ENCODE results near the gene ZNF689.

The ZNF689 gene

DNA sequence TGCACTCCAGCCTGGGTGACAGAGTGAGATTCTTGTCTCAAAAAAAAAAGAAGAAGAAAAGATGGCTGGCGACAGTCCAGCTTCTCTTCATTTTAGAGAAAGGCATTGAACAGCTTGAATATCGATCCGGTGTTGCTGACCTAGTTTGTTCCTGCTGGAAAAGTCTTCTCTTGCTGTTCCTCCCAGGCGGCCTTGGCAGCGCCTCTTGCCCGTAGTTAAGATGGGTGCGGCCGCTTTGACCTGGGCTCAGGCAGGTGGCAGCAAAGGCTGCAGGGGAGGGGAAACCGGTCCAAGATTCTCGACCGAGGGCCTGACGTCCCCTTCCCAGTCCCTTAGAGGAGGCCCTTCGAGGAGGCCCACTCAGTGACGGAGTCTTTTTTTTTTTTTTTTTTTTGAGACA lies 48.2 kb downstream of the ZNF689 start:
- peak overlapping the region; percentile 56; the same call in 1 of the 2 replicates for H3K4me3 ChIP-seq (ENCODE audit: low read length)

DNA sequence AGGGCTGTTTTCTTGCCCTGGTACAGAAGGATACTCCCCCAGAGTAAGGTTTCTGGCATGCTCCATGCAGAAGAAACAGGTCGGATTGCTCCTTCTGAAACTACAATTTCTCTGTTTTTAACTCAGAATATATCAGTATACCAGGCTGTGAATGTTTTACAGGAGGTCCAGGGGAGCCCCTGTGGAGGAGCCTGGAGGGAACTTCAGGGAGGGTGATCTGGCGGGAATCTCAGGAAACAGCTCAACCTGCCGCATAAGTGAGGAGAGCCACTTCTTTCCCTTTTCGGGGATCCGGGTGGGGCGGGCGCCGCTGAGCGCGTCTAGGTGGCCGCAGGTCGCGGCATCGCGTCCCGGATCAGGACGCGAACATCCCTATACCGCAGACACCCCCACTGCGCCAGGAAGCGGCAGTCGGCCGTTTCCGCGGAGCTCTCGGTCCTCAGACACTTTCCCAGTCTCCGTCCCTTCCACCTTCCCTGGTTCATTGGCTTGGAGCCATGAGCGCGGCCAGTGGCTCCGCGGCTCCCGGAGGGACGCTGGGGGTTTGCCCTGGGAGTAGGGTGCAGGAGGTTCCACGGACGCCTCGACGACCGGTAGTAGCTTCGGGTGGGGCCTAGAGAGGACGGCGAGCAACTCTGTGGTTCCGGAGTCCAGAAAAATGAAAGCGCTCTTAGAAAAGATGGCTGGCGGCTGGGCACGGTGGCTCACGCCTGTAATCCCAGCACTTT lies 48.9 kb downstream of the ZNF689 start:
- Histone ChIP-seq H3K4me3 (ENCODE audit: low read length) (peak overlapping the region; percentile 56), H4K20me1 (ENCODE audit: control insufficient read depth, insufficient read depth, low read depth, low read length) (no peaks in the 10 kb centered on the region), H3K27me3 (ENCODE audit: control insufficient read depth, low read length) (no peaks in the 10 kb centered on the region), H3F3A (ENCODE audit: control insufficient read depth, insufficient read depth) (0 out of 2 replicates have a peak, but pooled peaks cover 6% of the 10 kb centered on the region), H3K9me2 (replicated peaks; ENCODE audit: control insufficient read depth, low read length) (no peaks in the 10 kb centered on the region), H3K27ac (ENCODE audit: low read depth, low read length) (no peak overlapping the region), H3K4me1 (ENCODE audit: control insufficient read depth, low read length) (peaks cover 25% of the 10 kb centered on the region), H3K79me2 (ENCODE audit: control insufficient read depth, low read length) (peaks cover 19% of the 10 kb centered on the region), H3K4me2 (ENCODE audit: low read length) (peak overlapping the region; percentile 46), H3K36me3 (ENCODE audit: control insufficient read depth, low read length) (peaks cover 4% of the 10 kb centered on the region), H3K9me3 (ENCODE audit: control insufficient read depth, insufficient read depth, low read length) (no peaks in the 10 kb centered on the region)
- TF ChIP-seq, protein P1, sequence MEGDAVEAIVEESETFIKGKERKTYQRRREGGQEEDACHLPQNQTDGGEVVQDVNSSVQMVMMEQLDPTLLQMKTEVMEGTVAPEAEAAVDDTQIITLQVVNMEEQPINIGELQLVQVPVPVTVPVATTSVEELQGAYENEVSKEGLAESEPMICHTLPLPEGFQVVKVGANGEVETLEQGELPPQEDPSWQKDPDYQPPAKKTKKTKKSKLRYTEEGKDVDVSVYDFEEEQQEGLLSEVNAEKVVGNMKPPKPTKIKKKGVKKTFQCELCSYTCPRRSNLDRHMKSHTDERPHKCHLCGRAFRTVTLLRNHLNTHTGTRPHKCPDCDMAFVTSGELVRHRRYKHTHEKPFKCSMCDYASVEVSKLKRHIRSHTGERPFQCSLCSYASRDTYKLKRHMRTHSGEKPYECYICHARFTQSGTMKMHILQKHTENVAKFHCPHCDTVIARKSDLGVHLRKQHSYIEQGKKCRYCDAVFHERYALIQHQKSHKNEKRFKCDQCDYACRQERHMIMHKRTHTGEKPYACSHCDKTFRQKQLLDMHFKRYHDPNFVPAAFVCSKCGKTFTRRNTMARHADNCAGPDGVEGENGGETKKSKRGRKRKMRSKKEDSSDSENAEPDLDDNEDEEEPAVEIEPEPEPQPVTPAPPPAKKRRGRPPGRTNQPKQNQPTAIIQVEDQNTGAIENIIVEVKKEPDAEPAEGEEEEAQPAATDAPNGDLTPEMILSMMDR (IDR thresholded peaks at IDR 0.05; ENCODE audit: low read depth, low read length, poor library complexity, severe bottlenecking), result no peak
- no peak for TF ChIP-seq EZH2phosphoT487 (IDR thresholded peaks at IDR 0.05; ENCODE audit: borderline replicate concordance, low read length)

More for the DNA sequence above, 48.2 kb downstream of the ZNF689 start:
- no peak overlapping the region for H3K27ac ChIP-seq (ENCODE audit: low read depth, low read length)
- TF ChIP-seq EZH2phosphoT487 (IDR thresholded peaks at IDR 0.05; ENCODE audit: borderline replicate concordance, low read length), result no peak
- TF ChIP-seq, protein P1 (IDR thresholded peaks at IDR 0.05; ENCODE audit: low read depth, low read length, poor library complexity, severe bottlenecking), result no peak
- H3F3A ChIP-seq (ENCODE audit: control insufficient read depth, insufficient read depth), result 0 out of 2 replicates have a peak, but pooled peaks cover 6% of the 10 kb centered on the region
- H3K27me3 ChIP-seq (ENCODE audit: control insufficient read depth, low read length), result no peaks in the 10 kb centered on the region
- peaks cover 20% of the 10 kb centered on the region for H3K4me1 ChIP-seq (ENCODE audit: control insufficient read depth, low read length)
- H3K79me2 ChIP-seq (ENCODE audit: control insufficient read depth, low read length), result peaks cover 11% of the 10 kb centered on the region
- peaks cover 3% of the 10 kb centered on the region; the same call in 1 of the 2 replicates for H3K36me3 ChIP-seq (ENCODE audit: control insufficient read depth, low read length)
- peak overlapping the region; percentile 46 for H3K4me2 ChIP-seq (ENCODE audit: low read length)
- H3K9me2 ChIP-seq (replicated peaks; ENCODE audit: control insufficient read depth, low read length), result no peaks in the 10 kb centered on the region
- H4K20me1 ChIP-seq (ENCODE audit: control insufficient read depth, insufficient read depth, low read depth, low read length), result no peaks in the 10 kb centered on the region
- no peaks in the 10 kb centered on the region for H3K9me3 ChIP-seq (ENCODE audit: control insufficient read depth, insufficient read depth, low read length)

DNA sequence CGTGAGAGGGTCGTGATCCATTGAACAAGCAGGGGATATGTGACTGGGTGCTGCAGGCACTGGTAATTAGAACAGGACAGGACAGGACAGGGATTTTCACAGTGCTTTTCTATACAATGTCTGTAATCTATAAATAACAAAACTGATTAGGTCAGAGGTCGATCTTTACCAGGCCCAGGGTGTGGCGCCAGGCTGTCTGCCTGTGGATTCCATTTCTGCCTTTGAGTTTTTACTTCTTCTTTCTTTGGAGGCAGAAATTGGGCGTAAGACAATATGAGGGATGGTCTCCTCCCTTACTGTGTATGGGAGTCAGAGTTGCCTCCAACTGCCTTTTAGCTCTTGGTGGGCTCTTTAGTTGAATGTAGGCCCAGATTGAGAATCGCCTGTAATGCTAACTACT lies 50.5 kb downstream of the ZNF689 start:
- H3K4me2 ChIP-seq (ENCODE audit: low read length), result no peak overlapping the region
- no peaks in the 10 kb centered on the region for H4K20me1 ChIP-seq (ENCODE audit: control insufficient read depth, insufficient read depth, low read depth, low read length)
- no peak for TF ChIP-seq EZH2phosphoT487 (IDR thresholded peaks at IDR 0.05; ENCODE audit: borderline replicate concordance, low read length)
- TF ChIP-seq, protein P1 (IDR thresholded peaks at IDR 0.05; ENCODE audit: low read depth, low read length, poor library complexity, severe bottlenecking), result no peak
- peaks cover 34% of the 10 kb centered on the region for H3K79me2 ChIP-seq (ENCODE audit: control insufficient read depth, low read length)
- no peak overlapping the region for H3K4me3 ChIP-seq (ENCODE audit: low read length)
- H3K9me2 ChIP-seq (replicated peaks; ENCODE audit: control insufficient read depth, low read length), result no peaks in the 10 kb centered on the region
- H3K9me3 ChIP-seq (ENCODE audit: control insufficient read depth, insufficient read depth, low read length), result no peaks in the 10 kb centered on the region
- no peak overlapping the region for H3K27ac ChIP-seq (ENCODE audit: low read depth, low read length)
- peaks cover 19% of the 10 kb centered on the region for H3K36me3 ChIP-seq (ENCODE audit: control insufficient read depth, low read length)
- 0 out of 2 replicates have a peak, but pooled peaks cover 6% of the 10 kb centered on the region for H3F3A ChIP-seq (ENCODE audit: control insufficient read depth, insufficient read depth)
- no peaks in the 10 kb centered on the region for H3K27me3 ChIP-seq (ENCODE audit: control insufficient read depth, low read length)
- H3K4me1 ChIP-seq (ENCODE audit: control insufficient read depth, low read length), result peaks cover 27% of the 10 kb centered on the region

Data from DOHH2 (cell line).